Right renal cortex interstitium (tissue), 3 donors: ENCODE measurements around the gene BRPF1. TPM values are rescaled to one million over a fixed set of nuclear protein-coding genes. Genes with fewer than 3 reads are reported as not detected.

Experiments
- DNase-seq, 3 donors: peaks; one replicate each; pipeline ENCODE4 v3.0.0-alpha.2; 2013; ENCODE audit warnings: low read depth in 3 of 3, low spot score in 2 of 3
- polyA plus RNA-seq, 3 donors: library from polyadenylated mRNA; unstranded; fragments of 120-200 nt; gene quantifications; one replicate each; pipeline ENCODE4 v1.2.1, GENCODE V29; 2013; ENCODE audit not compliant: insufficient read length in 3 of 3

BRPF1 gene
- polyA plus RNA-seq, 3 donors = 18.2 to 20.7 (median 19.1) TPM

DNA sequence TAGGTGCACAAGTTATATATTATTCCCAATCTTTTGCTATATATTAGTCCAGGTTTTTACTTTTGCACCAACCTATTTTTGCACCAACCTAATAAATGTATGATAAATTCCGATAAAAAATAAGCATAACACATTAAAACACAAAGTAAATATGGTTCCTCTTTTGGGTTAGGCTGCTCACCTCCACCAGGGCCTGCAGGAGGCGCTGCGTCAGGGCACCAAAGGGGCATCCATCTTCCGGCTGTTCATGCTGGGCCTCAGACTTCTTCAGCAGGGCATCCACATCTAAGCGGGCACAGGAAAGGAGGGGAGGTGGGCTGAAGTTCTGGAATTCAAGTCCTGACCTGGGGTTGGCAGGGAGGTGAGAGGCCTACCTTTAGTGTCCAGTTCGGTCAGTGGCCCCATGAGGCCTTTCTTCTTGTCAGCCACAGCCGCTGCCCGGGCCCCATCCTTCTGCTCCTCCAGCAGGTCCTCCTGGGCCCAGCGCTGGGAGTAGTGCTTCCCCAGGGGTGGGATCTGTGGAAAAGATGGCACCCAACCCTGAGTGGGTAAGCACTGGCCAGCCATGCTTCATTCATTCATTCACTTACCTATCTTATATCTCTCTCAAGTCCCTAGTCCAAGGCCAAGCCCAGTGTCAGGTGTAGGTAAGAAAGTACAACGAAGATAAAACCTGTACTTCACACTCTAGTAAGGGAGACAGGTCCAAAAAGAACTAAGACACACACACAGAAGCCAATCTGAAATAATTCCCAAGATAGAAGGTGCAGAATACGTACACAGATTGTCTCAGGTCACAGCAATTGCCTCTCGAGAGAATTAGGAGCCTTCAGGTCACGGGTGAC, 55.5 kb downstream of the BRPF1 start:
- no peak for DNase-seq

DNA sequence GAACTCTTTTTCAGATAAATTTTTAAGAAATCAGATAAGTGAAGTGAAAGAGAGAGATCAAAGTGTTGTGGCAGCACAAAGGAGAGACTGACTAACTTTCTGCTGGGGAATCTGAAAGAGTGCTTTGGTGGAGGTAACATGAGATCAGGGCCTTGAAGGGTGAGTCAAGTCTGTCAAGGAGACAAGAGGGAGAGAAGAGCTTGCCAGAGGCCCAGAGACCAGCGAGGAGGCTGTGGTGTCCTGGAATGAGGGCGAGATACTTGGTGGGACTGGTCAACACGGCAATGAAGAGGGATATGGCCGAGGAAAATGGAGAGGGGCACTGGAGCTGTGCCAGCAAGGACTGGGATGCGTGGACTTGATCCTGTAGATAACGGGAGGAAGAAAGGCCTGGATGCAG, 56.2 kb downstream of the BRPF1 start:
- no peak for DNase-seq

DNA sequence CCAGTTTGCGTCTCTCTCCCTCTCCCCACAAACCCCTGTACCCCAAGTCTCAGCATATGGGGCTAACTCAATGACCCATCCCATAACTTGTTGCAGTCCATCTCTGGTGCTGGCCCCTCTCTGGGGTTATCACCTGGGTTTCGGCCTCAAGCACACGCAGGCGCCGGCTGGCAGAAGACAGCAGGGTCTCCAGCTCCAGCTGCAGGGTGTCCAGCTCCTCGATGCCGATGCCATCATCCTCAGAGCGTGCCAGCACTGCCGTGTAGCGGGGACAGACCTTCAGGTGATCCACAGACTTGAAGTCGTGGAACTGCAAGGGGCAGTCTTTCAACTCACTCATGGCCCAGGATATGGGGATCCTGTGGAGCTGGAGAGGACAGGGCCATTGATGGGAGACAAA, 59.6 kb downstream of the BRPF1 start:
- DNase-seq = no peak

GRCh38 chr3:9791790-9792404, 60.4 kb downstream of the BRPF1 start:
- no peak for DNase-seq

- DNase-seq = peak; percentile 92 to 99 (median 97)
Observed at GRCh38 chr3:9792405-9793160, 61.0 kb downstream of the BRPF1 start, which contains the start of the genes ARPC4 and TADA3. TSS of gene ARPC4 (plus strand) at chr3:9793082. CDS start at chr3:9793122, 40 bp downstream. TSS of gene TADA3 (minus strand) at chr3:9792473. CDS start at chr3:9791466, 1,007 bp downstream.

- DNase-seq = no peak
Observed at GRCh38 chr3:9793161-9793781, 61.7 kb downstream of the BRPF1 start.

DNA sequence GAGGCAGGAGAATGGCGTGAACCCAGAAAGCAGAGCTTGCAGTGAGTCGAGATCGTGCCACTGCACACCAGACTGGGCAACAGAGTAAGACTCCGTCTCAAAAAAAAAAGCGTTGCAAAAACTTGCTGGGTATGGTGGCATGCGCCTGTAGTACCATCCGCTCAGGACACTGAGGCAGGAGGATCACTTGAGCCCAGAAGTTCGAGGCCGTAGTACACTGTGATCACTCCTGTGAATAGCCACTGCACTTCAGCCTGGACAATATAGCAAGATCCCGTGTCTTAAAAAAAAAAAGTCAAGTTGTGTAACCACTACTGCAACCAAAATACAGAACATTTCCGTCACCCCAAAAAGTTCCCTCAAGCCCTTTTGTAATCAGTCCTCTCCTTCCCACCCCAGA, 62.9 kb downstream of the BRPF1 start:
- no peak for DNase-seq

DNA sequence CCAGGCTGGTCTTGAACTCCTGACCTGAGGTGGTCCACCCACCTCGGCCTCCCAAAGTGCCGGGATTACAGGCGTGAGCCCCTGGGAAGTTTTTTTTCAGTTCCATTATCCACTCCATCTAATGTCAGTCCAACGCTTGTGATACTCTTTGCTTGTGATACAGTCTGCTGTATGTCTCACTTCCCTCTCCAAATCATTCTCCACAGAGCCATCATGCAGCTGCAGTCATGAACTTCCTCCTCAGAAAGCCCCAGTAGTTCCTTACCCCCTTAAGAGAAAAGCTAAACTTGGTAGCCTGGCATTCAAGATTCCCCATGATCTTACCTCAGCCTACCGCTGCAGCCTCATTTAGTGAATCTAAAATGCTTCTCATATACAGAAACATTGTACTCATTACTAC, 63.7 kb downstream of the BRPF1 start:
- no peak for DNase-seq

DNA sequence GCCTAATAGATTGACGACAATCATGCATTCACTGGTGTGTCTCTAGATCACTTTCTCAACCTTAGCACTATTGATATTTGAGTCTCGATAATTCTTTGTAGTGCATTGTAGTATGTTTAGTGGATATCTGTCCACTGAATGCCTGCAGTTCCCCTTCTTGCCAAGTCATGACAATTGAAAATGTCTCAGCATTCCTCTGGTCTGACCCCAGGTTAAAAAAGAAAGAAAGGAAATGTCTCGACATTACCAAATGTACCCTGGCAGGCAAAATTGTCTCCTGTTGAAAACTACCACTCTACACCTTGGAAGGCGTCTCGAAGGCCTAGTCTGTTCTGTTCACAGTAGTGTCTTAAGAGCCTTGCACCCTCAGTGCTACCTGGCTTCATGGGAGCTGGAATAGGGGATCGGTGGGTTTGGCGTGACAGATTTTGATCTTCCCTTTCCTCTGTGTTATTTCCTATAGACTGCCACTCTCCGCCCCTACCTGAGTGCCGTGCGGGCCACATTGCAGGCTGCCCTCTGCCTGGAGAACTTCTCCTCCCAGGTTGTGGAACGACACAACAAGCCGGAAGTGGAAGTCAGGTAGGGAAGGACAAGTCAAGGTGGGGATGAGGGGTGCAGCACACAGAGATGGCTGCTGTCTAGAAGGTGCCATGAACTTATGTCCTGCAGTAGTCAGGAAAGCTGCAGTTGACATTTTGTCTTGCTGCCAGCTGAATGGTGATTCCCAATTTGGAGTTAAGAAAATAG, 65.8 kb downstream of the BRPF1 start:
- no peak for DNase-seq

Other genes starting within 250 kb of the BRPF1 start
- gene LHFPL4, start 177.9 kb upstream of the BRPF1 start, polyA plus RNA-seq = under 1 TPM in 2 of 3 donors, not detected in 1; 0.03 TPM
- gene MTMR14, start 82.2 kb upstream of the BRPF1 start, polyA plus RNA-seq = 10 to 100 TPM; 33.2 to 34.9 (median 34.2) TPM
- under 1 TPM; 0.07 to 0.14 (median 0.10) TPM for gene CPNE9, start 27.9 kb upstream of the BRPF1 start, polyA plus RNA-seq
- gene OGG1, start 18.2 kb downstream of the BRPF1 start, polyA plus RNA-seq = 10 to 100 TPM; 44.4 to 56.8 (median 50.9) TPM
- gene CAMK1, start 38.2 kb downstream of the BRPF1 start, polyA plus RNA-seq = 10 to 100 TPM; 18.6 to 20.8 (median 20.4) TPM
- gene TADA3, start 60.7 kb downstream of the BRPF1 start, polyA plus RNA-seq = 10 to 100 TPM; 56.7 to 61.5 (median 60.5) TPM
- 100 to 1,000 TPM; 146 to 156 (median 154) TPM for gene ARPC4, start 61.3 kb downstream of the BRPF1 start, polyA plus RNA-seq
- gene TTLL3, start 78.5 kb downstream of the BRPF1 start, polyA plus RNA-seq = 10 to 100 TPM; 29.7 to 34.0 (median 30.4) TPM
- gene RPUSD3, start 112.3 kb downstream of the BRPF1 start, polyA plus RNA-seq = 10 to 100 TPM; 29.8 to 35.4 (median 30.2) TPM
- gene CIDEC, start 148.5 kb downstream of the BRPF1 start, polyA plus RNA-seq = under 1 TPM in 1 of 3 donors, not detected in 2; 0.14 TPM
- 10 to 100 TPM; 48.1 to 56.8 (median 53.2) TPM for gene JAGN1, start 158.9 kb downstream of the BRPF1 start, polyA plus RNA-seq
- 10 to 100 TPM; 11.5 to 12.7 (median 11.5) TPM for gene IL17RE, start 171.1 kb downstream of the BRPF1 start, polyA plus RNA-seq
- gene IL17RC, start 185.4 kb downstream of the BRPF1 start, polyA plus RNA-seq = 10 to 100 TPM; 30.7 to 35.9 (median 32.6) TPM
- gene CRELD1, start 202.1 kb downstream of the BRPF1 start, polyA plus RNA-seq = 10 to 100 TPM; 50.1 to 52.4 (median 52.1) TPM
- gene PRRT3, start 220.7 kb downstream of the BRPF1 start, polyA plus RNA-seq = 1 to 10 TPM; 2.8 to 3.5 (median 3.0) TPM